PFSK-1 (cell line): ENCODE measurements around the gene ELMO3.

Experiments
- FOXP2 ChIP-seq: optimal IDR thresholded peaks from 2 replicates; pipeline ENCODE3; 2011; ENCODE audit warnings: borderline replicate concordance, control low read depth, inconsistent platforms; ENCODE audit not compliant: insufficient read depth; ENCODE audit errors: extremely low read length, extremely low read depth
- POLR2AphosphoS5 ChIP-seq: IDR thresholded peaks from 2 replicates; pipeline ENCODE4 v1.6.1; 2012; ENCODE audit warnings: low read depth, mild to moderate bottlenecking, control low read depth, low read length, moderate library complexity
- SIN3A ChIP-seq: IDR thresholded peaks from 2 replicates; pipeline ENCODE4 v1.6.1; 2012; ENCODE audit warnings: mild to moderate bottlenecking, low read length, moderate library complexity, borderline replicate concordance; ENCODE audit not compliant: insufficient read depth
- TAF1 ChIP-seq: IDR thresholded peaks from 2 replicates; pipeline ENCODE4 v1.6.1; 2012; ENCODE audit warnings: low read length, control low read depth, borderline replicate concordance; ENCODE audit not compliant: insufficient read depth
- TF ChIP-seq, protein P1 (sequence below), 2 experiments: IDR thresholded peaks; 2 replicates each; pipeline versions ENCODE4 v1.6.1 to v1.8.0; 2011 to 2012; ENCODE audit warnings: low read depth in 2 of 2, low read length in 2 of 2, control low read depth in 1 of 2, inconsistent platforms in 1 of 2, mild to moderate bottlenecking in 1 of 2, moderate library complexity in 1 of 2; ENCODE audit not compliant: insufficient read depth in 1 of 2

ELMO3 gene

DNA sequence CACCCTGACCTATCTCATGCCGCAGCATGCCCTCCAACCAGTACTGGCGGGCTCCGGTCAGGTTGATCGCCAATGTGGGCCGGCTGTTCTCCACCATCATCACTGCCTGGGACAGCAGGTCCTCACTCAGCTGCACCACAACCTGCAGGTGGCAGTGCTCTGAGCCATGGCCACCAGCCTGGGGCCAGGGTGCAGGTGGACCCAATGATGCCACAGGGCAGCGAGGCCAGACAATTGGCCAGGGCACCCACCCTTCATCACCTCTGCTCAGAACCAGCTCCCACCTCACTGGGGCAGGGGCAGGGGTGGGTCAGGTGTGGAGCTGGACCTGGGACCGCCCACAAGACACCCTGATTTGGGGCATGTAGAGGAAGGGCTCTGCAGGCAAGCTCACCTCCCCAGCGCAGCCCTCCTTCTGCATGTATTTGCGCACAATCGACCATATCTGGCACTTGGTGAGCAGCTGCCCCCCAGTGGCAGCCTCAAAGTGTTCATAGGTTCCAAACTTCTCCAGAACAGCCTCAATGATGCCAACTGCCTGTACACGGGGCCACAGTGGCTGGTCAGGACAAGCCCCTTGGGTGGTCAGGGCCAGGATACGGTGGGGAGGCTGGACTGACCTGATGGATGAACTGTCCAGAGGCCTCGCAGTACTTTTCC lies 19.4 kb upstream of the ELMO3 start:
- TF ChIP-seq FOXP2 (no peak), TAF1 (no peak), POLR2AphosphoS5 (no peak), SIN3A (no peak)
- TF ChIP-seq, protein P1, sequence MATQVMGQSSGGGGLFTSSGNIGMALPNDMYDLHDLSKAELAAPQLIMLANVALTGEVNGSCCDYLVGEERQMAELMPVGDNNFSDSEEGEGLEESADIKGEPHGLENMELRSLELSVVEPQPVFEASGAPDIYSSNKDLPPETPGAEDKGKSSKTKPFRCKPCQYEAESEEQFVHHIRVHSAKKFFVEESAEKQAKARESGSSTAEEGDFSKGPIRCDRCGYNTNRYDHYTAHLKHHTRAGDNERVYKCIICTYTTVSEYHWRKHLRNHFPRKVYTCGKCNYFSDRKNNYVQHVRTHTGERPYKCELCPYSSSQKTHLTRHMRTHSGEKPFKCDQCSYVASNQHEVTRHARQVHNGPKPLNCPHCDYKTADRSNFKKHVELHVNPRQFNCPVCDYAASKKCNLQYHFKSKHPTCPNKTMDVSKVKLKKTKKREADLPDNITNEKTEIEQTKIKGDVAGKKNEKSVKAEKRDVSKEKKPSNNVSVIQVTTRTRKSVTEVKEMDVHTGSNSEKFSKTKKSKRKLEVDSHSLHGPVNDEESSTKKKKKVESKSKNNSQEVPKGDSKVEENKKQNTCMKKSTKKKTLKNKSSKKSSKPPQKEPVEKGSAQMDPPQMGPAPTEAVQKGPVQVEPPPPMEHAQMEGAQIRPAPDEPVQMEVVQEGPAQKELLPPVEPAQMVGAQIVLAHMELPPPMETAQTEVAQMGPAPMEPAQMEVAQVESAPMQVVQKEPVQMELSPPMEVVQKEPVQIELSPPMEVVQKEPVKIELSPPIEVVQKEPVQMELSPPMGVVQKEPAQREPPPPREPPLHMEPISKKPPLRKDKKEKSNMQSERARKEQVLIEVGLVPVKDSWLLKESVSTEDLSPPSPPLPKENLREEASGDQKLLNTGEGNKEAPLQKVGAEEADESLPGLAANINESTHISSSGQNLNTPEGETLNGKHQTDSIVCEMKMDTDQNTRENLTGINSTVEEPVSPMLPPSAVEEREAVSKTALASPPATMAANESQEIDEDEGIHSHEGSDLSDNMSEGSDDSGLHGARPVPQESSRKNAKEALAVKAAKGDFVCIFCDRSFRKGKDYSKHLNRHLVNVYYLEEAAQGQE (IDR thresholded peaks at IDR 0.05; ENCODE audit: insufficient read depth in 1 of 2, low read depth in 2 of 2, low read length in 2 of 2), result no peak

DNA sequence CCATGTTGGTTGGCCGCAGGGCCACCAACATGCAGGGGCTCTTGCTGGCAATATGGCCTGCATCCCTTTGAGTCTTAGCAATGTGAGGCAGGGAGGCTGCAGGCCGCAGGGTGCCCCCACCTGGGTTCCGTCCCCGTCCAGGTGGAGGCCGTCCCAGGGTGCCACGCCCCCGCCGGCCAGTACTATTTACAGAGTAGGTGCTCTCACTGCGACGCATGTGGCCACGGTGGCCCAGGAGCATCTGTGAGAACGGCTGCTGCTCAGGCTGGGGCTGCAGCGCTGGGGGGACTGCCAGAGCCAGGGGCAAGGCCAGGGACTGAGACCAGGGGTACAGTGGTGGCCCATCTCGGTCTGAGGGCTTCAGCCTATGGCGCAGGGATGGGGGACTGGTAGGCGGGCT lies 18.8 kb upstream of the ELMO3 start:
- TF ChIP-seq FOXP2 (no peak), POLR2AphosphoS5 (no peak), SIN3A (no peak), TAF1 (no peak)
- TF ChIP-seq, protein P1 (IDR thresholded peaks at IDR 0.05; ENCODE audit: insufficient read depth in 1 of 2, low read depth in 2 of 2, low read length in 2 of 2), result no peak

DNA sequence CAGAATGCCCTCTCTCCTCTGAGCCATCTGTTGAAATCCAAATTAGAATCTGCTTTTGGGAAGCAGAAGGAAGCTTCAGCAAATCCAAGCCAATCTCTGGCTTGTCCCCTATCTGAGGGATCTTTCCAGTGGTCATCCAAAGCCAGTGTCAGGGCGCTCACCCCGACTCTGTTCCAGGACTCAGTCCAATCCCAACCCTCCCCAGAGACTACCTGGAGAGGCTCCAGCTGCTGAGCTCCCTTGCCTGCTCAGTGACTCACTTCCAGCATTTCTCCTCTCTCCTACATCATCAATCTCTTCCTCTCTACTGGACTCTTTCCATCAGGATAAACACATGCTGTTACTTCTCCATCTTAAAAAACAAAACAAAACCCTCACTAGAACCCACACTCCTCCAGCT lies 17.6 kb upstream of the ELMO3 start:
- TF ChIP-seq FOXP2, result no peak
- no peak for TF ChIP-seq SIN3A
- no peak for TF ChIP-seq POLR2AphosphoS5
- no peak for TF ChIP-seq TAF1
- TF ChIP-seq, protein P1 (IDR thresholded peaks at IDR 0.05; ENCODE audit: insufficient read depth in 1 of 2, low read depth in 2 of 2, low read length in 2 of 2), result no peak

DNA sequence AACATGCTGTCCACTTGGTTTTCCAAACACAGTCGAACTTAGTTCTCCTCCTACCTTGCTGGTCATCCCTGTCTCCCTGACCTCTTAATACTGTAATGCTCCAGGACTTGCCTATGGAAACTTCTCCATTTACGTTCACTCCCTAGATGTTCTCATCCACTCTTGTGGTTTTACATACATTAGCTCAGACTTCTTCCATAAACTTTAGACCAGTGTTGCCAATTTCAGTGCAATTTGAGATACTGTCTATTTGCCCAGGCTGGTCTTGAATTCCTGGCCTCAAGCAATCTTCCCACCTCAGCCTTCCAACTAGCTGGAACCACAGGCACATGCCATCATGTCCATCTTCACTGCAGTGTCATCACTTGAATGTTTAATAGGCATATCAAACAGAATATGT lies 16.6 kb upstream of the ELMO3 start:
- TF ChIP-seq, protein P1 (IDR thresholded peaks at IDR 0.05; ENCODE audit: insufficient read depth in 1 of 2, low read depth in 2 of 2, low read length in 2 of 2), result no peak

DNA sequence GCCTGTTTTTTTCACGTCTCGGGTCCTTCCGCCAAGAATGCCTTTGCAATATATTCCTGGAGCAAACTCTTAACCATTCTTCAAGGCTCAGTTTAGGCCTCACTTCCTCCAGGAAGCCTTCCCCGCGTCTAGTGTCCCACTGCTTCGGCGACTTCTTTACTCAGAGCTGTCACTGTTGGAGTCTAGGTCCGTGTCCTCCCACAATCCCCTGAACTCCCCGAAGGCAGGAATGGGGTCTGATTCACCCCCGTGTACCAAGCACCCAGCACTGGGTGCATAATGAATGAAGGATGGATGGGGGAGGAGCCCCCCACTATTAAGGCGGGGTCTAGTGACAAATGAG lies 15.7 kb upstream of the ELMO3 start:
- TF ChIP-seq POLR2AphosphoS5 (peak; percentile 16; the same call in 1 of the 2 replicates), SIN3A (no peak), FOXP2 (no peak), TAF1 (no peak)
- TF ChIP-seq, protein P1 (IDR thresholded peaks at IDR 0.05; ENCODE audit: insufficient read depth in 1 of 2, low read depth in 2 of 2, low read length in 2 of 2), result no peak
